GM20000 (cell line): Measurements from ENCODE around the gene A1BG.

Experiments used
- DNase-seq: peaks from one replicate; pipeline ENCODE4 v3.0.0; 2012; ENCODE audit warnings: low spot score
- CTCF ChIP-seq: IDR thresholded peaks from 2 replicates; pipeline ENCODE4 v1.5.1; 2012; ENCODE audit warnings: mild to moderate bottlenecking, control low read depth; ENCODE audit errors: extremely low read depth, missing control alignments

Gene A1BG

GRCh38 chr19:58334691-58335249 is 18.5 kb downstream of the A1BG start:
- no peak for DNase-seq
- TF ChIP-seq CTCF: no peak

- DNase-seq: no peak
- no peak for TF ChIP-seq CTCF
Observed at GRCh38 chr19:58332697-58333096, 20.6 kb downstream of the A1BG start.

GRCh38 chr19:58330458-58330857 is 22.8 kb downstream of the A1BG start:
- DNase-seq: no peak

GRCh38 chr19:58328999-58329398 is 24.3 kb downstream of the A1BG start:
- TF ChIP-seq CTCF: no peak
- no peak for DNase-seq

More at GRCh38 chr19:58330458-58330857, 22.8 kb downstream of the A1BG start:
- TF ChIP-seq CTCF: no peak

- peak; percentile 92 for DNase-seq
- no peak for TF ChIP-seq CTCF
Observed at GRCh38 chr19:58326914-58327726, 26.2 kb downstream of the A1BG start, which contains the start of gene ZSCAN22. Gene ZSCAN22 (plus strand): TSS chr19:58326994. CDS start chr19:58334803, 7,809 bp downstream.

GRCh38 chr19:58326501-58326913 is 26.8 kb downstream of the A1BG start:
- TF ChIP-seq CTCF: no peak
- DNase-seq: no peak

GRCh38 chr19:58325311-58326022 is 27.8 kb downstream of the A1BG start:
- no peak for TF ChIP-seq CTCF
- no peak for DNase-seq
